Neuronal stem cell (in vitro differentiated cells): ENCODE results near the gene ANGPTL3.

ENCODE experiments used
- DNase-seq: peaks from one replicate; pipeline ENCODE4 v3.0.0-alpha.2; 2013; ENCODE audit warnings: low spot score
- H2AFZ ChIP-seq: one replicate; pipeline ENCODE4 v1.6.1; 2013; ENCODE audit warnings: mild to moderate bottlenecking, low read length, inconsistent platforms
- H2AK5ac ChIP-seq: 2 replicates; pipeline ENCODE4 v1.6.1; 2013; ENCODE audit warnings: low read depth, mild to moderate bottlenecking, inconsistent platforms, low read length, moderate library complexity, mixed read lengths
- H2BK120ac ChIP-seq: 2 replicates; pipeline ENCODE4 v1.6.1; 2013; ENCODE audit warnings: low read depth, mild to moderate bottlenecking, inconsistent platforms, low read length, moderate library complexity, mixed read lengths
- H2BK12ac ChIP-seq: one replicate; pipeline ENCODE4 v1.6.1; 2013; ENCODE audit warnings: low read length, inconsistent platforms
- H2BK15ac ChIP-seq: 2 replicates; pipeline ENCODE4 v1.6.1; 2013; ENCODE audit warnings: mild to moderate bottlenecking, low read length, inconsistent platforms, mixed read lengths
- H2BK5ac ChIP-seq: one replicate; pipeline ENCODE4 v1.6.1; 2013; ENCODE audit warnings: inconsistent platforms, mild to moderate bottlenecking, low read length, moderate library complexity
- H3K14ac ChIP-seq: one replicate; pipeline ENCODE4 v1.6.1; 2013; ENCODE audit warnings: low read length, inconsistent platforms
- H3K18ac ChIP-seq: 2 replicates; pipeline ENCODE4 v1.6.1; 2013; ENCODE audit warnings: low read length, inconsistent platforms
- H3K23ac ChIP-seq: 2 replicates; pipeline ENCODE4 v1.6.1; 2013; ENCODE audit warnings: low read depth, mild to moderate bottlenecking, mixed read lengths, low read length, inconsistent platforms; ENCODE audit not compliant: poor library complexity
- H3K27ac ChIP-seq: replicated peaks from 3 replicates; pipeline ENCODE4 v1.5.1; 2013; ENCODE audit warnings: low read length, inconsistent platforms
- H3K27me3 ChIP-seq, 3 experiments: 2 replicates each; pipeline ENCODE4 v1.6.1; 2013; ENCODE audit warnings: low read length in 3 of 3, mild to moderate bottlenecking in 2 of 3, inconsistent platforms in 1 of 3, low read depth in 1 of 3, mixed read lengths in 1 of 3, moderate library complexity in 1 of 3; ENCODE audit not compliant: control insufficient read depth in 3 of 3, insufficient read depth in 3 of 3
- H3K36me3 ChIP-seq, 2 donors: replicated peaks in 1 of 2; 2 replicates each; pipeline ENCODE4 v1.6.1; 2013; ENCODE audit warnings: low read length in 2 of 2; ENCODE audit not compliant: control insufficient read depth in 2 of 2, insufficient read depth in 2 of 2
- H3K4ac ChIP-seq: 2 replicates; pipeline ENCODE4 v1.6.1; 2013; ENCODE audit warnings: inconsistent platforms, mild to moderate bottlenecking, low read length, moderate library complexity
- H3K4me1 ChIP-seq, 2 donors: 1 replicate in 1 of 2; 2 replicates in 1 of 2; pipeline ENCODE4 v1.6.1; 2013; ENCODE audit warnings: low read length in 2 of 2, low read depth in 1 of 2; ENCODE audit not compliant: control insufficient read depth in 2 of 2, insufficient read depth in 1 of 2
- H3K4me2 ChIP-seq: one replicate; pipeline ENCODE4 v1.6.1; 2013; ENCODE audit warnings: mild to moderate bottlenecking, low read length, inconsistent platforms; ENCODE audit not compliant: insufficient read depth, poor library complexity, severe bottlenecking
- H3K4me3 ChIP-seq, 2 donors: 2 replicates each; pipeline ENCODE4 v1.5.1; 2013; ENCODE audit warnings: low read length in 2 of 2, mild to moderate bottlenecking in 2 of 2, inconsistent platforms in 1 of 2, moderate library complexity in 1 of 2
- H3K79me1 ChIP-seq: one replicate; pipeline ENCODE4 v1.6.1; 2013; ENCODE audit warnings: low read depth, mild to moderate bottlenecking, inconsistent platforms, low read length, moderate library complexity
- H3K9ac ChIP-seq: one replicate; pipeline ENCODE4 v1.6.1; 2013; ENCODE audit warnings: mild to moderate bottlenecking, low read depth, low read length, inconsistent platforms; ENCODE audit not compliant: poor library complexity
- H3K9me3 ChIP-seq, 2 donors: replicated peaks in 1 of 2; 2 replicates each; pipeline versions ENCODE3 to v1.6.1; 2013; ENCODE audit warnings: low read length in 2 of 2, mild to moderate bottlenecking in 2 of 2, inconsistent platforms in 1 of 2, low read depth in 1 of 2, mixed read lengths in 1 of 2, moderate library complexity in 1 of 2; ENCODE audit not compliant: control insufficient read depth in 2 of 2, insufficient read depth in 1 of 2
- H4K8ac ChIP-seq: one replicate; pipeline ENCODE4 v1.6.1; 2013; ENCODE audit warnings: low read depth, mild to moderate bottlenecking, inconsistent platforms, low read length, moderate library complexity
- H4K91ac ChIP-seq: one replicate; pipeline ENCODE4 v1.6.1; 2013; ENCODE audit warnings: low read length, low read depth, mild to moderate bottlenecking, inconsistent platforms; ENCODE audit not compliant: poor library complexity
- WGBS, 2 donors: extraction: QIAGEN DNeasy Blood & Tissue Kit; methylation state at CpG; one replicate each; pipeline ENCODE4 v1.1.7; 2013; ENCODE audit warnings: missing lambda C conversion rate in 2 of 2, mixed read lengths in 1 of 2; ENCODE audit not compliant: insufficient read length in 2 of 2, insufficient replicate concordance in 1 of 2; ENCODE audit errors: extremely low coverage in 2 of 2; 5-methylcytosine and 5-hydroxymethylcytosine counted together

ANGPTL3 gene

GRCh38 chr1:62588000-62588399 lies 9.3 kb upstream of the ANGPTL3 start:
- Histone ChIP-seq H2AK5ac (no peak overlapping the region), H4K91ac (no peak overlapping the region), H2BK5ac (no peak overlapping the region), H3K9ac (no peak overlapping the region), H3K36me3 (peaks cover 0 to 70% of the 10 kb centered on the region in 2 donors), H3K4ac (no peak overlapping the region), H3K14ac (no peak overlapping the region), H3K4me2 (no peak overlapping the region), H2BK12ac (no peak overlapping the region), H3K27ac (no peak overlapping the region), H3K4me1 (no peaks in the 10 kb centered on the region), H3K79me1 (no peaks in the 10 kb centered on the region), H3K18ac (no peak overlapping the region), H3K27me3 (no peaks in the 10 kb centered on the region), H3K23ac (no peak overlapping the region), H4K8ac (no peak overlapping the region), H2BK120ac (no peak overlapping the region), H3K4me3 (no peak overlapping the region), H2BK15ac (no peak overlapping the region), H2AFZ (no peak overlapping the region), H3K9me3 (no peaks in the 10 kb centered on the region)
- no peak for DNase-seq

- H3K27ac ChIP-seq, result no peak overlapping the region
These were observed 8.0 kb upstream of the ANGPTL3 start for GRCh38 chr1:62589321-62589720.

GRCh38 chr1:62590255-62590969 lies 6.9 kb upstream of the ANGPTL3 start:
- H3K27me3 ChIP-seq, result no peaks in the 10 kb centered on the region
- no peaks in the 10 kb centered on the region for H3K79me1 ChIP-seq
- H3K9me3 ChIP-seq, result no peaks in the 10 kb centered on the region
- no peak overlapping the region for H3K18ac ChIP-seq
- no peak overlapping the region for H4K91ac ChIP-seq
- no peak overlapping the region for H2AK5ac ChIP-seq
- no peak overlapping the region for H3K9ac ChIP-seq
- no peak overlapping the region for H2BK120ac ChIP-seq
- H2BK5ac ChIP-seq, result no peak overlapping the region
- H2BK15ac ChIP-seq, result no peak overlapping the region
- H3K4ac ChIP-seq, result no peak overlapping the region
- WGBS, 2 donors, result no CpG with 5 or more reads among the region's 4 CpGs
- H2AFZ ChIP-seq, result no peak overlapping the region
- no peak overlapping the region for H3K14ac ChIP-seq
- H2BK12ac ChIP-seq, result no peak overlapping the region
- no peak for DNase-seq
- H4K8ac ChIP-seq, result no peak overlapping the region
- no peak overlapping the region for H3K27ac ChIP-seq
- H3K4me1 ChIP-seq, result no peaks in the 10 kb centered on the region
- no peak overlapping the region for H3K4me3 ChIP-seq
- H3K23ac ChIP-seq, result no peak overlapping the region
- H3K36me3 ChIP-seq, result peaks cover 0 to 46% of the 10 kb centered on the region in 2 donors
- H3K4me2 ChIP-seq, result no peak overlapping the region

More at GRCh38 chr1:62589321-62589720, 8.0 kb upstream of the ANGPTL3 start:
- Histone ChIP-seq H4K91ac (no peak overlapping the region), H2BK120ac (no peak overlapping the region), H2AFZ (no peak overlapping the region), H3K4me2 (no peak overlapping the region), H3K9ac (no peak overlapping the region), H2BK12ac (no peak overlapping the region), H3K79me1 (no peaks in the 10 kb centered on the region), H3K23ac (no peak overlapping the region), H3K36me3 (peaks cover 0 to 57% of the 10 kb centered on the region in 2 donors), H2AK5ac (no peak overlapping the region), H2BK15ac (no peak overlapping the region), H3K4ac (no peak overlapping the region), H3K9me3 (no peaks in the 10 kb centered on the region), H4K8ac (no peak overlapping the region), H2BK5ac (no peak overlapping the region), H3K4me1 (no peaks in the 10 kb centered on the region), H3K14ac (no peak overlapping the region), H3K18ac (no peak overlapping the region), H3K4me3 (no peak overlapping the region), H3K27me3 (no peaks in the 10 kb centered on the region)
- no peak for DNase-seq
- no CpG with 5 or more reads among the region's 3 CpGs for WGBS, 2 donors

DNA sequence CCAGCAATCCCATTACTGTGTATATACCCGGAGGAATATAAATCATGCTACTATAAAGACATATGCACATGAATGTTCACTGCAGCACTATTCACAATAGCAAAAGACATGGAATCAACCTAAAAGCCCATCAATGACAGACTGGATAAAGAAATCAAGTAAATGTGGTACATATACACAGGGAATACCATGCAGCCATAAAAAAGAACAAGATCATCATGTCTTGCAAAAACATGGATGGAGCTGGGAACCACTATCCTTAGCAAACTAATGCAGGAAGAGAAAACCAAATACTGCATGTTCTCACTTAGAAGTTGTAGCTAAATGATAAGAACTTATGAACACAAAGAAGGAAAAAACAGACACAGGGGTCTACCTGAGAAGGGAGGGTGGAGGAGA lies 6.4 kb upstream of the ANGPTL3 start:
- Histone ChIP-seq H2AK5ac (no peak overlapping the region), H2BK12ac (no peak overlapping the region), H3K14ac (no peak overlapping the region), H2BK5ac (no peak overlapping the region), H3K4me1 (no peaks in the 10 kb centered on the region), H3K79me1 (no peaks in the 10 kb centered on the region), H3K9me3 (no peaks in the 10 kb centered on the region), H3K4ac (no peak overlapping the region), H2BK15ac (no peak overlapping the region), H3K4me2 (no peak overlapping the region), H2AFZ (no peak overlapping the region), H4K8ac (no peak overlapping the region), H3K23ac (no peak overlapping the region), H3K4me3 (no peak overlapping the region), H3K36me3 (peaks cover 0 to 42% of the 10 kb centered on the region in 2 donors), H3K9ac (no peak overlapping the region), H3K27ac (no peak overlapping the region), H2BK120ac (no peak overlapping the region), H3K27me3 (no peaks in the 10 kb centered on the region), H4K91ac (no peak overlapping the region), H3K18ac (no peak overlapping the region)
- no peak for DNase-seq
- WGBS, 2 donors, result no CpG with 5 or more reads among the region's 1 CpG
